ENCODE measurements around the gene UCK2. TPM values are rescaled to one million over a fixed set of nuclear protein-coding genes. Genes with fewer than 3 reads are reported as not detected.

The UCK2 gene
- total RNA-seq, 1 donor from 2014 or later: 59.3 TPM

- no peaks in the 10 kb centered on the region for H3K27me3 Mint-ChIP-seq
- TF ChIP-seq CTCF (conservative IDR thresholded peaks at IDR 0.05): no peak
- DNase-seq (ENCODE audit: extremely low spot score, unreplicated experiment): no peak
- no peak overlapping the region for H3K4me3 Mint-ChIP-seq
- no peak overlapping the region for H3K27ac Mint-ChIP-seq
- H3K9me3 Mint-ChIP-seq: no peaks in the 10 kb centered on the region
- H3K36me3 Mint-ChIP-seq: no peaks in the 10 kb centered on the region
- no peaks in the 10 kb centered on the region for H3K4me1 Mint-ChIP-seq (ENCODE audit: unreplicated experiment)
Measured at GRCh38 chr1:165917166-165917565, 89.8 kb downstream of the UCK2 start.

GRCh38 chr1:165924117-165924516 is 96.7 kb downstream of the UCK2 start:
- no peaks in the 10 kb centered on the region for H3K9me3 Mint-ChIP-seq
- H3K4me1 Mint-ChIP-seq (ENCODE audit: unreplicated experiment): no peaks in the 10 kb centered on the region
- no peak overlapping the region for H3K4me3 Mint-ChIP-seq
- no peak for DNase-seq (ENCODE audit: extremely low spot score, unreplicated experiment)
- no peaks in the 10 kb centered on the region for H3K36me3 Mint-ChIP-seq
- H3K27me3 Mint-ChIP-seq: peaks cover 2% of the 10 kb centered on the region
- no peak overlapping the region for H3K27ac Mint-ChIP-seq
- no peak for TF ChIP-seq CTCF (conservative IDR thresholded peaks at IDR 0.05)

- H3K4me3 Mint-ChIP-seq: no peak overlapping the region
- no peaks in the 10 kb centered on the region for H3K36me3 Mint-ChIP-seq
- H3K9me3 Mint-ChIP-seq: no peaks in the 10 kb centered on the region
- no peak for TF ChIP-seq CTCF (conservative IDR thresholded peaks at IDR 0.05)
- H3K27me3 Mint-ChIP-seq: peaks cover 4% of the 10 kb centered on the region
- H3K27ac Mint-ChIP-seq: no peak overlapping the region
- DNase-seq (ENCODE audit: extremely low spot score, unreplicated experiment): no peak
- no peaks in the 10 kb centered on the region for H3K4me1 Mint-ChIP-seq (ENCODE audit: unreplicated experiment)
Measured at GRCh38 chr1:165925498-165926079, 98.2 kb downstream of the UCK2 start.

- Mint-ChIP-seq H3K4me1 (ENCODE audit: unreplicated experiment) (no peaks in the 10 kb centered on the region), H3K36me3 (no peaks in the 10 kb centered on the region), H3K27me3 (peaks cover 4% of the 10 kb centered on the region), H3K9me3 (no peaks in the 10 kb centered on the region), H3K27ac (no peak overlapping the region), H3K4me3 (no peak overlapping the region)
- DNase-seq (ENCODE audit: extremely low spot score, unreplicated experiment): no peak
- no peak for TF ChIP-seq CTCF (conservative IDR thresholded peaks at IDR 0.05)
Measured at GRCh38 chr1:165927169-165927568, 99.8 kb downstream of the UCK2 start.

- DNase-seq (ENCODE audit: extremely low spot score, unreplicated experiment): no peak
- Mint-ChIP-seq H3K9me3 (no peaks in the 10 kb centered on the region), H3K36me3 (no peaks in the 10 kb centered on the region), H3K27me3 (peaks cover 4% of the 10 kb centered on the region), H3K4me3 (no peak overlapping the region), H3K4me1 (ENCODE audit: unreplicated experiment) (no peaks in the 10 kb centered on the region), H3K27ac (no peak overlapping the region)
- TF ChIP-seq CTCF (conservative IDR thresholded peaks at IDR 0.05): peak; percentile 77
Measured at GRCh38 chr1:165928075-165928731, 100.8 kb downstream of the UCK2 start.

All from type B pancreatic cell (in vitro differentiated cells).